SK-N-SH treated with all-trans-retinoic acid at 6 μM for 48 hours (cell line): ENCODE results near the gene IMMP2L.

Source experiments
- ATAC-seq: fragments of 200-7000 bp; cut with Tn5 transposase; 3 replicates; pipeline ENCODE4 v1.9.1; 2020; ENCODE audit warnings: mild to moderate bottlenecking, moderate library complexity
- BACH2 ChIP-seq: fragments of 250-450 bp; sonication (Bioruptor Pico); IDR thresholded peaks from 2 replicates; pipeline ENCODE4 v1.9.0; 2021; ENCODE audit warnings: mild to moderate bottlenecking, borderline replicate concordance
- CREB5 ChIP-seq: fragments of 250-450 bp; sonication (Bioruptor Pico); IDR thresholded peaks from 2 replicates; pipeline ENCODE4 v1.5.1; 2020; ENCODE audit warnings: low read depth, mild to moderate bottlenecking, moderate library complexity
- CSDC2 ChIP-seq: fragments of 250-450 bp; sonication (Bioruptor Pico); IDR thresholded peaks from 2 replicates; pipeline ENCODE4 v1.5.0; 2020; ENCODE audit warnings: mild to moderate bottlenecking, moderate library complexity
- CSRNP3 ChIP-seq: fragments of 250-450 bp; sonication (Bioruptor Pico); IDR thresholded peaks from 2 replicates; pipeline ENCODE4 v1.5.1; 2021; ENCODE audit warnings: mild to moderate bottlenecking, moderate library complexity
- ESRRG ChIP-seq: fragments of 250-450 bp; sonication (Bioruptor Pico); IDR thresholded peaks from 2 replicates; pipeline ENCODE4 v1.6.1; 2021; ENCODE audit warnings: mild to moderate bottlenecking
- GLIS3 ChIP-seq: fragments of 250-450 bp; sonication (Bioruptor Pico); IDR thresholded peaks from 2 replicates; pipeline ENCODE4 v1.5.0; 2020; ENCODE audit warnings: mild to moderate bottlenecking, moderate library complexity
- ISL1 ChIP-seq: fragments of 250-450 bp; sonication (Bioruptor Pico); IDR thresholded peaks from 2 replicates; pipeline ENCODE4 v2.1.2; 2022; ENCODE audit warnings: mild to moderate bottlenecking, moderate library complexity
- OSR1 ChIP-seq: fragments of 250-450 bp; sonication (Bioruptor Pico); IDR thresholded peaks from 2 replicates; pipeline ENCODE4 v1.8.0; 2022; ENCODE audit warnings: moderate library complexity, mild to moderate bottlenecking, inconsistent platforms
- POU6F1 ChIP-seq: fragments of 250-450 bp; sonication (Bioruptor Pico); IDR thresholded peaks from 2 replicates; pipeline ENCODE4 v1.8.0; 2021; ENCODE audit warnings: low read depth, mild to moderate bottlenecking, moderate library complexity, borderline replicate concordance
- PPARA ChIP-seq: fragments of 250-450 bp; sonication (Bioruptor Pico); IDR thresholded peaks from 2 replicates; pipeline ENCODE4 v1.5.0; 2020; ENCODE audit warnings: mild to moderate bottlenecking, borderline replicate concordance
- RARB ChIP-seq: fragments of 250-450 bp; sonication (Bioruptor Pico); IDR thresholded peaks from 2 replicates; pipeline ENCODE4 v1.8.0; 2021; ENCODE audit warnings: mild to moderate bottlenecking, moderate library complexity
- SNAI2 ChIP-seq: fragments of 250-450 bp; sonication (Bioruptor Pico); IDR thresholded peaks from 2 replicates; pipeline ENCODE4 v1.5.0; 2020; ENCODE audit warnings: mild to moderate bottlenecking, moderate library complexity
- TCF4 ChIP-seq: fragments of 250-450 bp; sonication (Bioruptor Pico); IDR thresholded peaks from 2 replicates; pipeline ENCODE4 v1.8.0; 2021; ENCODE audit warnings: mild to moderate bottlenecking, moderate library complexity, borderline replicate concordance
- ZC3H10 ChIP-seq: fragments of 250-450 bp; sonication (Bioruptor Pico); IDR thresholded peaks from 2 replicates; pipeline ENCODE4 v1.5.1; 2021; ENCODE audit warnings: mild to moderate bottlenecking, moderate library complexity
- ZFP3 ChIP-seq: fragments of 250-450 bp; sonication (Bioruptor Pico); IDR thresholded peaks from 2 replicates; pipeline ENCODE4 v1.5.0; 2020; ENCODE audit warnings: mild to moderate bottlenecking, moderate library complexity
- ZFP30 ChIP-seq: fragments of 450-650 bp; formaldehyde crosslinking; IDR thresholded peaks from 2 replicates; pipeline ENCODE4 v1.5.0; 2022; ENCODE audit warnings: mild to moderate bottlenecking, moderate library complexity
- ZNF565 ChIP-seq: fragments of 450-650 bp; formaldehyde crosslinking; conservative IDR thresholded peaks from 2 replicates; pipeline ENCODE4 v1.5.0; 2020; ENCODE audit warnings: low read depth, mild to moderate bottlenecking, moderate library complexity
- ZNF70 ChIP-seq: fragments of 450-650 bp; formaldehyde crosslinking; IDR thresholded peaks from 2 replicates; pipeline ENCODE4 v1.5.0; 2020; ENCODE audit warnings: mild to moderate bottlenecking, moderate library complexity
- ZNF8 ChIP-seq: fragments of 450-650 bp; formaldehyde crosslinking; IDR thresholded peaks from 2 replicates; pipeline ENCODE4 v1.5.0; 2020; ENCODE audit warnings: mild to moderate bottlenecking, moderate library complexity

Gene IMMP2L

GRCh38 chr7:110947408-110947807, 614.9 kb downstream of the IMMP2L start:
- no peak for TF ChIP-seq SNAI2
- no peak for TF ChIP-seq CSRNP3 (CRISPR knock-in tag)
- TF ChIP-seq RARB (CRISPR knock-in tag) = no peak
- no peak for TF ChIP-seq ZFP3 (CRISPR knock-in tag)
- TF ChIP-seq GLIS3 (CRISPR knock-in tag) = no peak
- TF ChIP-seq POU6F1 (CRISPR knock-in tag) = no peak
- TF ChIP-seq CSDC2 = no peak
- TF ChIP-seq ESRRG = no peak
- no peak for ATAC-seq

GRCh38 chr7:110944966-110945644, 617.2 kb downstream of the IMMP2L start:
- TF ChIP-seq ISL1 (CRISPR knock-in tag) (peak; percentile 42), CSRNP3 (CRISPR knock-in tag) (no peak)
- ATAC-seq = no peak

GRCh38 chr7:110944448-110944847, 617.8 kb downstream of the IMMP2L start:
- no peak for ATAC-seq
- no peak for TF ChIP-seq CSRNP3 (CRISPR knock-in tag)
- no peak for TF ChIP-seq GLIS3 (CRISPR knock-in tag)

GRCh38 chr7:110943701-110944345, 618.5 kb downstream of the IMMP2L start:
- TF ChIP-seq ZNF70 (CRISPR knock-in tag) (no peak), ZNF8 (CRISPR knock-in tag) (no peak), ESRRG (no peak), CREB5 (no peak), BACH2 (CRISPR knock-in tag) (no peak), ISL1 (CRISPR knock-in tag) (0 out of 2 replicates have a peak, but pooled peaks have one; percentile 37), ZNF565 (CRISPR knock-in tag) (no peak), TCF4 (CRISPR knock-in tag) (peak; percentile 48; the same call in 1 of the 2 replicates)
- peak; percentile 81 for ATAC-seq

- no peak for ATAC-seq
- no peak for TF ChIP-seq CSDC2
- TF ChIP-seq ESRRG = no peak
- TF ChIP-seq RARB (CRISPR knock-in tag) = no peak
- TF ChIP-seq ZNF8 (CRISPR knock-in tag) = no peak
- no peak for TF ChIP-seq ISL1 (CRISPR knock-in tag)
- no peak for TF ChIP-seq ZFP30
- TF ChIP-seq CREB5 = no peak
- no peak for TF ChIP-seq ZFP3 (CRISPR knock-in tag)
- no peak for TF ChIP-seq ZNF70 (CRISPR knock-in tag)
- no peak for TF ChIP-seq SNAI2
- no peak for TF ChIP-seq PPARA (CRISPR knock-in tag)
- no peak for TF ChIP-seq BACH2 (CRISPR knock-in tag)
- TF ChIP-seq GLIS3 (CRISPR knock-in tag) = no peak
- TF ChIP-seq ZC3H10 (CRISPR knock-in tag) = no peak
- TF ChIP-seq ZNF565 (CRISPR knock-in tag) = no peak
- TF ChIP-seq CSRNP3 (CRISPR knock-in tag) = no peak
- no peak for TF ChIP-seq OSR1
These were observed 620.9 kb downstream of the IMMP2L start for GRCh38 chr7:110941385-110941784.
